KOPT-K1 (cell line): ENCODE results near the gene GPC5.
"Not testable (repeated sequence)": the region's sequence is repeated elsewhere in the genome, so short reads cannot be mapped to it uniquely, and the experiment has no call there.

Experiments used
- H3K27ac ChIP-seq: fragments of 200-600 bp; sonication (generic); 2 replicates; pipeline ENCODE4 v1.5.1; 2016; ENCODE audit warnings: antibody characterized with exemption, mild to moderate bottlenecking, low read depth, low read length; ENCODE audit not compliant: poor library complexity, severe bottlenecking
- H3K36me3 ChIP-seq: fragments of 200-600 bp; sonication (generic); 2 replicates; pipeline ENCODE4 v1.5.1; 2017; ENCODE audit warnings: antibody characterized with exemption, mild to moderate bottlenecking, low read length, moderate library complexity; ENCODE audit not compliant: insufficient read depth
- H3K9me3 ChIP-seq: fragments of 200-600 bp; sonication (generic); 2 replicates; pipeline ENCODE4 v1.5.1; 2017; ENCODE audit warnings: antibody characterized with exemption, low read length, mild to moderate bottlenecking; ENCODE audit not compliant: insufficient read depth, poor library complexity, severe bottlenecking

Gene GPC5

DNA sequence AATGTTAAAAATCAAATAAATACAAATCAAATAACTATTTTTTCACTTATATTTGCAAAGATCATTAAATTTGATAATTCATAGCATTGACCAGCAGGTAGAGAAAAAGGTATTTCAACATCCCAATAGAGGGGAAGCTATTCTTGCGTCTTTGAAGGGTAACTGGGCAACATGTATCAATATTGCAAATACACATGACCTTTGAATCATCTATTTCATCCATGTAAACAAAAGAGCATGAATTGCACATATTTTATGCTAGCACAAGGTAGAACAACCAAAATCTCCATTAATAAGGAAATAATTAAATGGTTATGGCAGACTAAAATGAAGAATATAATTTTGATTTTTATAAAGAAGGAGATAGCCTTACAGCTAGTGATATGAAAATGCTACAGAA lies 372.8 kb downstream of the GPC5 start:
- Histone ChIP-seq H3K9me3 (no peaks in the 10 kb centered on the region), H3K36me3 (no peaks in the 10 kb centered on the region), H3K27ac (no peak overlapping the region)

GRCh38 chr13:91773591-91774227 lies 375.3 kb downstream of the GPC5 start:
- H3K27ac ChIP-seq = no peak overlapping the region
- no peaks in the 10 kb centered on the region for H3K36me3 ChIP-seq
- H3K9me3 ChIP-seq = no peaks in the 10 kb centered on the region

DNA sequence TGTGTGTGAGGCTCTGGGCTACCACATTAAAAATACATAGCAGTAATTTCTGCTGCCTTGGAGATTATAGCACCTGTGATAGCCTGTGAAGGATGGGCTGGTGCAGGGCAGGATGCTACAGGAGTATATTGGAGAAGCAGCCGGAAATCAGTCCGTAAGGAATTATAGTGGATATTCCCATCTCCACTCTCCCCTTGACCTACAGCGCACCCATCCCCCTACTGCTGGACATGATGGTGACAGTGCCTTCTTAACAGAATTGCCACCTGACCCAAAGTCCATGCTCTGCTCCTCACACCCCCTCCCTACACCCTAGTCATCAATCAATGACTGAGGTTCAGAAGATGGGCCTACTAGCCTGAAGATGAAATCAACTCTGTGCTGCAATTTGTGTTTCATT lies 376.0 kb downstream of the GPC5 start:
- H3K36me3 ChIP-seq = no peaks in the 10 kb centered on the region

DNA sequence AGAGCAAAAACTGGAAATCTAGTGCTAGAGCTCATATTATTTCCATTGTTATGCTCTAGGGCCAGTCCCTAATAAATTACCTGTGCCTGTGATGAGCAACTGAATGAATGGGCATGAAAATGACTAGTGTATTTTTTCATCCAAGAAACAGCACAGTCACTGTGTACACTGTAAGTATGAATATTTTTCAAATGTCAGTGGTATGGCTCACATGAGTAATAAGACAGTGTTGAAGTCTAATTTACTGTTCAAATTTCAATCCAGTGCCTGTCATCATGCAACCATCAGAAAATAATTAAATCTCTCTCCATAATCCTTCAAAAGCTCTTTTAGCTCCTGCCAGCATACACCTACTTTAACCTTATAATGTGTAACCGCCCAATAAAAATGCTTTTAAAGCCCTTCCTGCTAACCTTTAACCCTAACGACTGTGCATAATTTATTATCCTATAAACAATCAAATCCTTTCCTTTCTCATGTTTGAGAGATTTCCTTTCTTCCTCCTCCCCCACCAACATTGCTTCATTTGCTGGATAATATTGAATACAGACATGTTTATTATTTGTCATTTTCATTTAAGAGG lies 378.3 kb downstream of the GPC5 start:
- Histone ChIP-seq H3K36me3 (no peaks in the 10 kb centered on the region), H3K27ac (no peak overlapping the region), H3K9me3 (no peaks in the 10 kb centered on the region)

More for the DNA sequence above, 376.0 kb downstream of the GPC5 start:
- H3K27ac ChIP-seq = no peak overlapping the region
- no peaks in the 10 kb centered on the region for H3K9me3 ChIP-seq

GRCh38 chr13:91778123-91778522 lies 379.7 kb downstream of the GPC5 start:
- Histone ChIP-seq H3K9me3 (no peaks in the 10 kb centered on the region), H3K36me3 (no peaks in the 10 kb centered on the region), H3K27ac (no peak overlapping the region)

GRCh38 chr13:91781982-91782691 lies 383.7 kb downstream of the GPC5 start:
- H3K27ac ChIP-seq, H3K9me3 ChIP-seq, H3K36me3 ChIP-seq: not testable (repeated sequence)

DNA sequence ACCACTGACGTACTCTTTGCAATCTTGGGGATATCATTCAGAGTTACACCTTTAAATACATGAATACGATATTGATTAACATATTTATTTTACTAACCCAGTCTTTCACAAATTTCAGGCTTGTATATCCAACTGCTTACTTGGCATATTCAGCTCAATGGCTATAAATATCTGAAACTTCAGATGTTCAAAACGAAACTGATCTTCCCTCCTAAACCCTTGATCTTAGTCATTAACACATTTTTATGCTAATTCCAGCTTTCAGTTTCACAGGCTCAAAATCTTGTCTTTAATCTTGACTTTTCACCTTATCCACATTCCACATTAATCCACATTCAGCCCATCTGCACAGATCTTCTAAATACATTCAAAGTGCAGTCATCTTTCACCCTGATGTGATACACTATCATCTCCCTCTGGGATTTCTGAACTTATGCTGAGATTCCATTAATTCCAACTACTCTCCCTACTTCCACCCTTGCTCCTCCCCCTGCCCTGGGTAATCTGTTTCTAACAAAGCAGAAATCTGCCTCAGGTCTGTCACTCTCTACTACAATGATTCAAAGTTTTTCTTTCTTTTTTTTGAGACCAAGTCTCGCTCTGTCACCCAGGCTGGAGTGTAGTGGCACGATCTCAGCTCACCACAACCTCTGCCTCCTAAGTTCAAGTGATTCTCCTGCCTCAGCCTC lies 387.2 kb downstream of the GPC5 start:
- no peak overlapping the region for H3K27ac ChIP-seq
- H3K36me3 ChIP-seq = no peaks in the 10 kb centered on the region
- H3K9me3 ChIP-seq = no peaks in the 10 kb centered on the region

DNA sequence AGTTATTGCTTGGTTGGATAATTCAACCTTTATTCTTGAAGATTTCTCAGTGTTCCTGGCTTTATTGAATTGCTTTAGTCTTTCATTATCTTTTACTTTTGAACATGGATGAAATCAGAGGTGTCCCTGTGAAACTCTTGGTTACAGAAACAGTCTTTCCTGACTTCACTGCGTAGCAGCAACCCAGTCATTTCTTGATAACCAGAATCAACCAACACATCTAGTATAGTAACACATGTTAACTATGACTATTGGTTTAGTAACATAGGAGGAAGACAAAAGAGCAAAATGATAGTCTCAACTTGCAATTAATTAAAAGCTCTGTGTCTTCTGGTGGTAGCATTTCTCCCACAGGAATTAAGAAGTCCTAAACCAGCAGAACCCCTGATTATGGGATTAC lies 393.6 kb downstream of the GPC5 start:
- Histone ChIP-seq H3K36me3 (no peaks in the 10 kb centered on the region), H3K9me3 (no peaks in the 10 kb centered on the region), H3K27ac (no peak overlapping the region)

- Histone ChIP-seq H3K36me3 (no peaks in the 10 kb centered on the region), H3K27ac (no peak overlapping the region), H3K9me3 (no peaks in the 10 kb centered on the region)
These were observed 399.1 kb downstream of the GPC5 start for GRCh38 chr13:91797567-91797966.

- not testable (repeated sequence) for H3K27ac ChIP-seq, H3K36me3 ChIP-seq, H3K9me3 ChIP-seq
These were observed 399.9 kb downstream of the GPC5 start for GRCh38 chr13:91798338-91798737.

GRCh38 chr13:91801772-91802171 lies 403.4 kb downstream of the GPC5 start:
- not testable (repeated sequence) for H3K9me3 ChIP-seq, H3K36me3 ChIP-seq, H3K27ac ChIP-seq

GRCh38 chr13:91802957-91803356 lies 404.5 kb downstream of the GPC5 start:
- no peaks in the 10 kb centered on the region for H3K36me3 ChIP-seq
- no peaks in the 10 kb centered on the region for H3K9me3 ChIP-seq
- no peak overlapping the region for H3K27ac ChIP-seq

DNA sequence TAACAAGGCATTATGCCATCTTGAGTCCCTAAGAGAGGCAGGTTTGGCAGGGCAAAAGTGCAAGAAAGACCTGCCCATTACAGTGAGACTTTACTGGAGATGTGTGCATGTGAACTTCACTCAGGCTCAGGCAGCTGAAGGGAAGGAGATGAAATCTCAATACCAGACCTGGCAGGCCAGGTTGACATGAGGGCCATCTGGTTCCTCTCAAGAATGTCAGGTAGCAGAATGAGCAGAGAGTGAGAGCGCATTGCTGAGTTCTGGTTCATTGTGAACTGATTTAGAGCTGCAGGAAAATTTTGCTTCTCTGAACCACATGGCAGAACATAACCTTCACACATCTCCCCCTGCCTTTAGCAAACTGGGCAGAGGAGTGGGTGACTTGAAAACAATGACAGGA lies 406.3 kb downstream of the GPC5 start:
- Histone ChIP-seq H3K27ac (no peak overlapping the region), H3K9me3 (no peaks in the 10 kb centered on the region), H3K36me3 (no peaks in the 10 kb centered on the region)

- H3K27ac ChIP-seq = no peak overlapping the region
- no peaks in the 10 kb centered on the region for H3K9me3 ChIP-seq
- no peaks in the 10 kb centered on the region for H3K36me3 ChIP-seq
These were observed 407.2 kb downstream of the GPC5 start for GRCh38 chr13:91805605-91806004.

DNA sequence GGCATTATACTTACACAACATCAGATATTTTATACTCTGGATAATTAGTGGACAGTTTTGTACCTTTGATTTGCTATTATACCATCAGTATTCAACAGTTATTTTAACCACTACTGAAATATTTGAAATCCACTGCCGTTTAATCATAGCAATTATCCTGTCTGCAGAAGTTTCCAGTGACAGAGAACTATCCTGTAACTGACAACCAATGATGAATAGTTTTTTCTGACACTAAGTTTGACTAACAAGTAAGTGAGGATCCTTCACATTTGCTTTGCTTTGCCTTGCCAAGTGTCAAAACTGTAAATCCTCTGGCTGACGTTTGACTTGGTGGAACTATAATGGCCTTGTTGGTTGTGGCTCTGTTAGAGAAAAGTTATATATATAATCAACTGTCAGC lies 410.7 kb downstream of the GPC5 start:
- Histone ChIP-seq H3K9me3 (no peaks in the 10 kb centered on the region), H3K36me3 (no peaks in the 10 kb centered on the region), H3K27ac (no peak overlapping the region)
